GM21619 (cell line): ENCODE measurements around the gene DOCK8.
"Not testable (repeated sequence)": the region's sequence is repeated elsewhere in the genome, so short reads cannot be mapped to it uniquely, and the experiment has no call there.

Source experiments
- ATAC-seq: cut with Tn5 transposase; IDR thresholded peaks from one replicate; pipeline ENCODE4 v1.9.1; 2021; ENCODE audit not compliant: unreplicated experiment

The DOCK8 gene

GRCh38 chr9:405341-405740, 190.7 kb downstream of the DOCK8 start:
- ATAC-seq: no peak

- no peak for ATAC-seq
Measured at GRCh38 chr9:406886-407654, 192.4 kb downstream of the DOCK8 start.

DNA sequence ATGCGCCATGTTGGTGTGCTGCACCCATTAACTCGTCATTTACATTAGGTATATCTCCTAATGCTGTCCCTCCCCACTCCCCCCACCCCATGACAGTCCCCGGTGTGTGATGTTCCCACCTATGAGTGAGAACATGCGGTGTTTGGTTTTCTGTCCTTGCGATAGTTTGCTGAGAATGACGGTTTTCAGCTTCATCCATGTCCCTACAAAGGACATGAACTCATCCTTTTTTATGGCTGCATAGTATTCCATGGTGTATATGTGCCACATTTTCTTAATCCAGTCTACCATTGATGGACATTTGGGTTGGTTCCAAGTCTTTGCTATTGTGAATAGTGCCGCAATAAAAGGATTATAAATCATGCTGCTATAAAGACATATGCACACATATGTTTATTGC, 195.0 kb downstream of the DOCK8 start:
- not testable (repeated sequence) for ATAC-seq

GRCh38 chr9:414595-414994, 199.9 kb downstream of the DOCK8 start:
- ATAC-seq: no peak

GRCh38 chr9:419571-420171, 205.0 kb downstream of the DOCK8 start:
- no peak for ATAC-seq

DNA sequence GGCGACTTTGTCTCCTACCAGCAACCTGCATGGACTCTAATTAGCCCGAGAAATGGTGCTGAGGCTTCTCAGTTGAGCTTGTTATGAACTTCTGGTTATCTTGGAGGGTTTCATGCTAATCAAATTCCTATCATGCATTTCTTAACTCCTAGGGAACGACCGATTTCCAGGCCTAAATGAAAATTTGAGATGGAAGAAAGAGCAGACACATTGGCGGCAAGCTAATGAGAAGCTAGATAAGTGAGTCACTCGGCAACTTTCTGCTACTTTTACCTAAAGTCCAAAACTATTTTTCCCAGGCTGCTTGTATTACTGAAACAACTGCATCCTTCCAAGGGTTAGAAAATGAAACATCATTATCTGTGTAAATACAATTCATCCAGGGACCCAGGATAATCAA, 207.2 kb downstream of the DOCK8 start:
- ATAC-seq: no peak

- ATAC-seq: no peak
Measured at GRCh38 chr9:426264-426663, 211.6 kb downstream of the DOCK8 start.

DNA sequence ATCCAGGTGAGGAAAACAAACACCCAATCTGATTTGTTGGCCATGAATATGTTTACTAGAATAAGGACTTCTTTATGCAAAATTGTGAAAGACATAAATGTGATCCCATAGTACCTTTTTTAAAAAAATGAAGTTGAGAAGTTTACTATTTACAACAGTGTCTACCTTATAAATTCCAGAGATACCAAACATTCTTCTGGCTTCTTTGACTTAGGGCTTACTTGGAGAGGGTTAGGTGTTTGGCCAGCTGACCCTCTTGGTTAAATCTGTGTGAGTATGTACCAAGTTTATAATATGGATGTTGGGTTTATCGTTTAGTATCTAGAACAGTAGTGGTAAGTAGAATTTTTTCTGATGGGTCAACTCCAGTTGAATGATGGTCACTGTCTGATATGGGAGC, 212.3 kb downstream of the DOCK8 start:
- no peak for ATAC-seq

DNA sequence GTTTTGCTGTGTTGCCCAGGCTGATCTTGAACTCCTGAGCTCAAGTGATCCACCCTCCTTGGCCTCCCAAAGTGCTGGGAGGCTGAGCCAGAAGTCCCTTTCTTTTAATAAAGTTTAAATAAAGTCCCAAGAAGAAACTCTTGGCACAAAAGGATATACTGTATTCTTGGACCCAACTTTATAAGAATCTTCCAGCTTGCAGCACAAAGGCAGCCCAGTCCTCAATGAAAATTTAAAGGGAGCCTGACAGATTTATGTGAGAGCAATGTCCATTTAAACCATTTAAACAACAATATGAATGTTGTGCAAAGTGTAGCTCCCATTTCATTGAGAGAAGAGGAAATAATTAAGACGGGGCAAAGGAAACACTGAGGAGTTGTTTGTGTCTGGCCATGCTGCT, 217.0 kb downstream of the DOCK8 start:
- no peak for ATAC-seq

DNA sequence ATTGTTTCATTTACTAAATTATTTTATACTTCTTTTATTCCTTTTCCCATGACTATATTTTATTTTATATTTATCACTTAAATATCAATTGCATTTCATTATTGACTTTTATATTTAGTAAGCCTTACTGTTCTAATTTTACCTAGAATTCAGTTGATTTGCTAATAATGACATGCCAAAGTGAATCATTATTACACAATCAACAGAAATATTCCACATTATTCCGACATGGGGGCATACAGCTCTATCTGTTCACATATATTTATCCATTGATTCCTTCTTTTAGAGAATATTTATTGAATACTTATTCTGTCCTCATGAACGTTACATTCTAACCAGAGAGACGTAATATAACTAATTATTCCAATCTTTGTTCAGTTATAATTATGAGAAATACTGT, 221.8 kb downstream of the DOCK8 start:
- no peak for ATAC-seq

GRCh38 chr9:437066-437465, 222.4 kb downstream of the DOCK8 start:
- no peak for ATAC-seq

- ATAC-seq: no peak
Measured at GRCh38 chr9:437574-438001, 222.9 kb downstream of the DOCK8 start.

- ATAC-seq: no peak
Measured at GRCh38 chr9:438066-438465, 223.4 kb downstream of the DOCK8 start.

DNA sequence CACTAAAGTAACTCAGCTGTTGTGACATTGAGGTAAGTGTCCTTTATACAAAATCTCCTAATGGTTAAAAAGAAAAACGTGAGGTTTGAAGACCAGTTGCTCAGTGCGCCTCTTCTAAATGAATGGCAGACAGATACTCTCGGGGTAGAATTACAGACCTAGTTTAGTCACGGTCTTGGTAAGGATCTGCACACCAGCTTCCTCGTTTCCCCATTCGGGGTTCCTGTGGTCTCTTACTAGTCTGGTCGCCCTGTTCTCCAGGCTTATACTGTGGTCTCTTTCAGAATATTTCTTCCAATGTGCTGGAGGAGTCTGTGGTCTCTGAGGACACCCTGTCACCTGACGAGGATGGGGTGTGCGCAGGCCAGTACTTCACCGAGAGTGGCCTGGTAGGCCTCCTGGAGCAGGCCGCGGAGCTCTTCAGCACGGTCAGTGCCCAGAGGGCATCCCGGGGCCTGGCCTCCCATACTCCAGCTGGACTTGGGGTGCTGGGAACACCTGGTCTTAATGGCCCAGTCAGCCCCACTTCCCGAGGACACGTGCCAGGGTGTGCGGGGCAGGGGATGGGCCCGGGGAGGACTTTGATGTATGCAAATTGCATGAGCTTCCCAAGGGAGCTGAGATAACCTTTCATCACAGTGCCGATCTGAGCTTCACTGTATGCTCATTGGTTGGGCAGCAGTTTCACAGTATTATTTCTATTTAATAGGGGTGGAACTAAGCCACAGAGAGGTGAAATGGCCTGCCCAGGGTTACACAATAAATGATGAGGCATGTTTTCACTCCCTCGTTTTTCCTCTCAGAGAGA, 224.5 kb downstream of the DOCK8 start:
- ATAC-seq: no peak

GRCh38 chr9:441126-441525, 226.5 kb downstream of the DOCK8 start:
- no peak for ATAC-seq

GRCh38 chr9:444528-444927, 229.9 kb downstream of the DOCK8 start:
- no peak for ATAC-seq

- ATAC-seq: no peak
Measured at GRCh38 chr9:445033-445432, 230.4 kb downstream of the DOCK8 start.

GRCh38 chr9:446074-446699, 231.5 kb downstream of the DOCK8 start:
- no peak for ATAC-seq

GRCh38 chr9:447230-448025, 232.8 kb downstream of the DOCK8 start:
- peak; percentile 50 for ATAC-seq

DNA sequence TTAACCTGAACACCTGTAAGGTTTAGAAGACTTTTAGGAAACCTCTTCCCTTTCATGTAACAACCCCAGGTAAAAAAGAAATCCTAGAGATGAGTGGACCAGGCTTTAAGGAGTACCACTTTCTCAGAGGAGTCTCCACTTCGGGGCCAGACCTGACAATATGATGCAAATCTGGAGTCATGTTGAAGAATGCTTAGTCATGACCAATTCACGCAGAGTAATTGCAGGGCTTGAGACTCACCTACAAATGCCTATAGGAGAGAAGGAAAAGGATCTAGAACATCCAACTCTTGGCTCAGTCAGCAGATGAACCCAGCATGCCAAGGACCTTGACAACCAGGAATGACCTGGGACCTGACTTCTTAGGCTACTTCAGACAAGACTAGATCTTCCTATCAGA, 235.4 kb downstream of the DOCK8 start:
- no peak for ATAC-seq

- ATAC-seq: no peak
Measured at GRCh38 chr9:450561-450960, 235.9 kb downstream of the DOCK8 start.
